ENCODE data around the gene INO80D.

DNA sequence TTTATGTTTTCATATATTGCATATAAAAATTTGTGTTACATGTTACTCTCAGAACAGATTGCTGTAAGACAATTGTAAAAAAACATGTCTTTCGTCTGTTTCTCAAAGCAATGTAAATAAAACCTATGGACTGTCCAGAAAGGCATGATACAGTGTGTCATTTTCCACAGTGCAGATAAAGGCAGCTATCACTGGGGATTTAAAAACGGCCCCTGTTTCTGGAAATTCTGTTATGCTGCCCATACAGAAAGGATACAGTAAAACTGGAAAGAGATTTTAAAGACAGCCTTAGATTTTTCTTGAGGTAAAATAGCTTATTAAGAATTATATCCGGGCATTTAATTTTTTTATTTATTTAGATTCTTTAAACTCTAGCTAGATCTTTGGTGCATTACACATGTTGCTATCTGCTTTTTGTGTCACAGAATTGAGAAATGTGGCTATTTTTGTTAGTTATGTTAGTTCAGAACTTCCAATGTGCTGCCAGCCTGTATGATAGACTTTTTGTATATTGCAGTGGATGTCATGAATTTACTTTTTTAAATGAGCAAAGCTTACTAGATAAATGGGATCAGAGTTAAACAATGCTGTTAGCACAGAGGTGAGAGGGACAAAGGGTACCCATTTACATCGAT, 859 bp upstream of the INO80D start:
- TF ChIP-seq POLR2AphosphoS5 (IDR thresholded peaks at IDR 0.05; ENCODE audit: low read depth) (no peak), SPI1 (IDR thresholded peaks at IDR 0.05; ENCODE audit: borderline replicate concordance, low read depth) (no peak), GABPA (IDR thresholded peaks at IDR 0.05; ENCODE audit: low read depth) (no peak)
- TF ChIP-seq, protein P1, sequence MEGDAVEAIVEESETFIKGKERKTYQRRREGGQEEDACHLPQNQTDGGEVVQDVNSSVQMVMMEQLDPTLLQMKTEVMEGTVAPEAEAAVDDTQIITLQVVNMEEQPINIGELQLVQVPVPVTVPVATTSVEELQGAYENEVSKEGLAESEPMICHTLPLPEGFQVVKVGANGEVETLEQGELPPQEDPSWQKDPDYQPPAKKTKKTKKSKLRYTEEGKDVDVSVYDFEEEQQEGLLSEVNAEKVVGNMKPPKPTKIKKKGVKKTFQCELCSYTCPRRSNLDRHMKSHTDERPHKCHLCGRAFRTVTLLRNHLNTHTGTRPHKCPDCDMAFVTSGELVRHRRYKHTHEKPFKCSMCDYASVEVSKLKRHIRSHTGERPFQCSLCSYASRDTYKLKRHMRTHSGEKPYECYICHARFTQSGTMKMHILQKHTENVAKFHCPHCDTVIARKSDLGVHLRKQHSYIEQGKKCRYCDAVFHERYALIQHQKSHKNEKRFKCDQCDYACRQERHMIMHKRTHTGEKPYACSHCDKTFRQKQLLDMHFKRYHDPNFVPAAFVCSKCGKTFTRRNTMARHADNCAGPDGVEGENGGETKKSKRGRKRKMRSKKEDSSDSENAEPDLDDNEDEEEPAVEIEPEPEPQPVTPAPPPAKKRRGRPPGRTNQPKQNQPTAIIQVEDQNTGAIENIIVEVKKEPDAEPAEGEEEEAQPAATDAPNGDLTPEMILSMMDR (IDR thresholded peaks at IDR 0.05; ENCODE audit: insufficient read depth, low read length): no peak
- TF ChIP-seq, protein P2, sequence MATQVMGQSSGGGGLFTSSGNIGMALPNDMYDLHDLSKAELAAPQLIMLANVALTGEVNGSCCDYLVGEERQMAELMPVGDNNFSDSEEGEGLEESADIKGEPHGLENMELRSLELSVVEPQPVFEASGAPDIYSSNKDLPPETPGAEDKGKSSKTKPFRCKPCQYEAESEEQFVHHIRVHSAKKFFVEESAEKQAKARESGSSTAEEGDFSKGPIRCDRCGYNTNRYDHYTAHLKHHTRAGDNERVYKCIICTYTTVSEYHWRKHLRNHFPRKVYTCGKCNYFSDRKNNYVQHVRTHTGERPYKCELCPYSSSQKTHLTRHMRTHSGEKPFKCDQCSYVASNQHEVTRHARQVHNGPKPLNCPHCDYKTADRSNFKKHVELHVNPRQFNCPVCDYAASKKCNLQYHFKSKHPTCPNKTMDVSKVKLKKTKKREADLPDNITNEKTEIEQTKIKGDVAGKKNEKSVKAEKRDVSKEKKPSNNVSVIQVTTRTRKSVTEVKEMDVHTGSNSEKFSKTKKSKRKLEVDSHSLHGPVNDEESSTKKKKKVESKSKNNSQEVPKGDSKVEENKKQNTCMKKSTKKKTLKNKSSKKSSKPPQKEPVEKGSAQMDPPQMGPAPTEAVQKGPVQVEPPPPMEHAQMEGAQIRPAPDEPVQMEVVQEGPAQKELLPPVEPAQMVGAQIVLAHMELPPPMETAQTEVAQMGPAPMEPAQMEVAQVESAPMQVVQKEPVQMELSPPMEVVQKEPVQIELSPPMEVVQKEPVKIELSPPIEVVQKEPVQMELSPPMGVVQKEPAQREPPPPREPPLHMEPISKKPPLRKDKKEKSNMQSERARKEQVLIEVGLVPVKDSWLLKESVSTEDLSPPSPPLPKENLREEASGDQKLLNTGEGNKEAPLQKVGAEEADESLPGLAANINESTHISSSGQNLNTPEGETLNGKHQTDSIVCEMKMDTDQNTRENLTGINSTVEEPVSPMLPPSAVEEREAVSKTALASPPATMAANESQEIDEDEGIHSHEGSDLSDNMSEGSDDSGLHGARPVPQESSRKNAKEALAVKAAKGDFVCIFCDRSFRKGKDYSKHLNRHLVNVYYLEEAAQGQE (IDR thresholded peaks at IDR 0.05; ENCODE audit: insufficient replicate concordance, low read depth): no peak
